Activated CD4-positive, CD25-positive, alpha-beta regulatory T cell (primary cell): ENCODE results near the gene MUC5B.
"Not testable (repeated sequence)": the region's sequence is repeated elsewhere in the genome, so short reads cannot be mapped to it uniquely, and the experiment has no call there.

Experiments used
- DNase-seq, 4 experiments: peaks; one replicate each; lab custom pipeline; 2025; lab: John Stamatoyannopoulos, UW

The MUC5B gene

GRCh38 chr11:1189816-1190215 is 33.0 kb upstream of the MUC5B start:
- not testable (repeated sequence) for DNase-seq

- not testable (repeated sequence) for DNase-seq
Observed at GRCh38 chr11:1191786-1192470, 30.9 kb upstream of the MUC5B start.

GRCh38 chr11:1192741-1193325 is 30.0 kb upstream of the MUC5B start:
- no peak for DNase-seq

- no peak for DNase-seq
Observed at GRCh38 chr11:1193326-1194230, 29.3 kb upstream of the MUC5B start.

- DNase-seq = no peak
Observed at GRCh38 chr11:1194231-1194976, 28.5 kb upstream of the MUC5B start.

- no peak for DNase-seq
Observed at GRCh38 chr11:1194977-1195681, 27.7 kb upstream of the MUC5B start.

GRCh38 chr11:1195682-1196515 is 27.0 kb upstream of the MUC5B start:
- no peak for DNase-seq

GRCh38 chr11:1196516-1197391 is 26.1 kb upstream of the MUC5B start:
- no peak for DNase-seq

- no peak for DNase-seq
Observed at GRCh38 chr11:1197431-1197885, 25.4 kb upstream of the MUC5B start.

GRCh38 chr11:1197886-1198560 is 24.8 kb upstream of the MUC5B start:
- DNase-seq = no peak

- DNase-seq = no peak
Observed at GRCh38 chr11:1198561-1199240, 24.2 kb upstream of the MUC5B start.

GRCh38 chr11:1199241-1199750 is 23.6 kb upstream of the MUC5B start:
- DNase-seq = no peak

- no peak for DNase-seq
Observed at GRCh38 chr11:1199751-1200610, 22.9 kb upstream of the MUC5B start.

GRCh38 chr11:1200611-1201191 is 22.2 kb upstream of the MUC5B start:
- no peak for DNase-seq

GRCh38 chr11:1201395-1202153 is 21.3 kb upstream of the MUC5B start:
- no peak for DNase-seq
